Measurements from ENCODE around the gene ARHGEF10L.
"Not testable (repeated sequence)": the region's sequence is repeated elsewhere in the genome, so short reads cannot be mapped to it uniquely, and the experiment has no call there.

The ARHGEF10L gene

GRCh38 chr1:17539477-17540254 lies at the start of gene ARHGEF10L:
ARHGEF10L (plus strand) TSS chr1:17539698; CDS start chr1:17580596, 40,898 bp downstream.
- no peak for DNase-seq

- not testable (repeated sequence) for DNase-seq
These were observed 49.6 kb upstream of the ARHGEF10L start for GRCh38 chr1:17489768-17490417.

- not testable (repeated sequence) for DNase-seq
These were observed 48.8 kb upstream of the ARHGEF10L start for GRCh38 chr1:17490667-17491066.

GRCh38 chr1:17494114-17494729 lies 45.3 kb upstream of the ARHGEF10L start:
- peak; percentile 44 for DNase-seq

- no peak for DNase-seq
These were observed 43.1 kb upstream of the ARHGEF10L start for GRCh38 chr1:17496419-17496818.

- DNase-seq, result no peak
These were observed 41.3 kb upstream of the ARHGEF10L start for GRCh38 chr1:17498214-17498613.

GRCh38 chr1:17502326-17502778 lies 37.1 kb upstream of the ARHGEF10L start:
- peak; percentile 48 for DNase-seq

GRCh38 chr1:17503146-17503545 lies 36.4 kb upstream of the ARHGEF10L start:
- DNase-seq, result no peak

GRCh38 chr1:17507200-17507599 lies 32.3 kb upstream of the ARHGEF10L start:
- DNase-seq, result not testable (repeated sequence)

- DNase-seq, result no peak
These were observed 31.6 kb upstream of the ARHGEF10L start for GRCh38 chr1:17507915-17508314.

- no peak for DNase-seq
These were observed 30.1 kb upstream of the ARHGEF10L start for GRCh38 chr1:17509363-17509762.

- DNase-seq, result no peak
These were observed 29.4 kb upstream of the ARHGEF10L start for GRCh38 chr1:17510138-17510537.

GRCh38 chr1:17511188-17511587 lies 28.3 kb upstream of the ARHGEF10L start:
- no peak for DNase-seq

- no peak for DNase-seq
These were observed 26.4 kb upstream of the ARHGEF10L start for GRCh38 chr1:17513131-17513530.

GRCh38 chr1:17514776-17515175 lies 24.7 kb upstream of the ARHGEF10L start:
- no peak for DNase-seq

GRCh38 chr1:17515902-17516301 lies 23.6 kb upstream of the ARHGEF10L start:
- no peak for DNase-seq

- no peak for DNase-seq
These were observed 22.9 kb upstream of the ARHGEF10L start for GRCh38 chr1:17516303-17517214.

GRCh38 chr1:17520041-17520440 lies 19.5 kb upstream of the ARHGEF10L start:
- no peak for DNase-seq

GRCh38 chr1:17520473-17521319 lies 18.8 kb upstream of the ARHGEF10L start:
- DNase-seq, result no peak

- no peak for DNase-seq
These were observed 17.4 kb upstream of the ARHGEF10L start for GRCh38 chr1:17521946-17522612.

Measured in CD4-positive, alpha-beta T cell treated with Interferon gamma for 1 hour (primary cell).